ENCODE results near the gene TAPBP.

DNA sequence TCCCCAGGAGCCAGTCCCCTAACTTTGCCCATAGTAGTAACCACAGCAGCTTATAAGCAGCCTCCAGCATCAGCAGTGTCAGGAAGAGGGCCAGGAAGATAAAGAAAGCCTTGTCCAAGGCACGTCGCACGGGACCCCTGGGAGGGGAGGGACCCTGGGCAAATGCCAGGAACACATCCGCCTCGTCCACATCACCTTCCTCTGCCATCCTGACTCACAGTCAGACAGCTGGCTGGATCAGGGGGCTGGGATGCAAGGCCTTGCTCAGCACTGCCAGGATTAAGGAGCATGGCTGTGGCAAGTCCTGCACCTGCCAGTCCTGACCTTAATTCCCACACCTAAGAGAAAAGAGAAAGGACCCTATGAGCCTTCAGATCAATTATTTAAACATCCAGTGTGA lies 15.2 kb upstream of the TAPBP start:
- TF ChIP-seq, protein P1, sequence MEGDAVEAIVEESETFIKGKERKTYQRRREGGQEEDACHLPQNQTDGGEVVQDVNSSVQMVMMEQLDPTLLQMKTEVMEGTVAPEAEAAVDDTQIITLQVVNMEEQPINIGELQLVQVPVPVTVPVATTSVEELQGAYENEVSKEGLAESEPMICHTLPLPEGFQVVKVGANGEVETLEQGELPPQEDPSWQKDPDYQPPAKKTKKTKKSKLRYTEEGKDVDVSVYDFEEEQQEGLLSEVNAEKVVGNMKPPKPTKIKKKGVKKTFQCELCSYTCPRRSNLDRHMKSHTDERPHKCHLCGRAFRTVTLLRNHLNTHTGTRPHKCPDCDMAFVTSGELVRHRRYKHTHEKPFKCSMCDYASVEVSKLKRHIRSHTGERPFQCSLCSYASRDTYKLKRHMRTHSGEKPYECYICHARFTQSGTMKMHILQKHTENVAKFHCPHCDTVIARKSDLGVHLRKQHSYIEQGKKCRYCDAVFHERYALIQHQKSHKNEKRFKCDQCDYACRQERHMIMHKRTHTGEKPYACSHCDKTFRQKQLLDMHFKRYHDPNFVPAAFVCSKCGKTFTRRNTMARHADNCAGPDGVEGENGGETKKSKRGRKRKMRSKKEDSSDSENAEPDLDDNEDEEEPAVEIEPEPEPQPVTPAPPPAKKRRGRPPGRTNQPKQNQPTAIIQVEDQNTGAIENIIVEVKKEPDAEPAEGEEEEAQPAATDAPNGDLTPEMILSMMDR (IDR thresholded peaks at IDR 0.05) = no peak
- TF ChIP-seq EZH2 (IDR thresholded peaks at IDR 0.05) (no peak), EZH2phosphoT487 (IDR thresholded peaks at IDR 0.05) (no peak)

All from neural progenitor cell (in vitro differentiated cells).